ENCODE results near the gene GALNT10. TPM values are rescaled to one million over a fixed set of nuclear protein-coding genes. Genes with fewer than 3 reads are reported as not detected.
A peak's percentile ranks its signal among the peaks of the same experiment; 100 is the strongest.

Gene GALNT10
- total and polyA plus RNA-seq, 9 of the 15 experiments (the other 6 are each of a cell fraction or from before 2014, with no cell fraction given), result 4.6 to 37.1 (median 13.3) TPM

- Histone ChIP-seq H2AFZ (ENCODE audit: low read depth, low read length) (no peak overlapping the region), H3K27me3 (ENCODE audit: control insufficient read depth in 2 of 2, insufficient read depth in 2 of 2, low read length in 2 of 2) (no peaks in the 10 kb centered on the region), H3K36me3 (ENCODE audit: control insufficient read depth, insufficient read depth, low read length) (peaks cover 24% of the 10 kb centered on the region; the same call in 2 of the 3 replicates), H3K4me1 (replicated peaks in 1 of 2; ENCODE audit: control insufficient read depth in 2 of 2, insufficient read depth in 2 of 2, low read length in 2 of 2) (peaks cover 39 to 57% of the 10 kb centered on the region in 2 experiments), H3K9ac (ENCODE audit: insufficient read depth in 1 of 2, low read depth in 2 of 2, low read length in 2 of 2) (no peak overlapping the region), H3K9me1 (ENCODE audit: control insufficient read depth, insufficient read depth, low read length) (no peaks in the 10 kb centered on the region), H3K79me2 (ENCODE audit: control insufficient read depth, insufficient read depth, low read length) (peaks cover 57% of the 10 kb centered on the region), H3K9me3 (replicated peaks; ENCODE audit: control insufficient read depth, insufficient read depth, low read depth, low read length) (no peaks in the 10 kb centered on the region), H4K20me1 (replicated peaks; ENCODE audit: control insufficient read depth, insufficient read depth, low read length) (no peaks in the 10 kb centered on the region), H3K27ac (ENCODE audit: extremely low read depth, low read depth, low read length) (no peak overlapping the region), H3K4me3 (no peak overlapping the region), H3K4me2 (ENCODE audit: insufficient read depth, low read length) (no peak overlapping the region)
- in situ Hi-C loops (cut with MboI), result no loop called here
- FAIRE-seq (no peak), DNase-seq (ENCODE audit: extremely low read depth in 1 of 4, low spot score in 3 of 4) (no peak), ATAC-seq (no peak)
- CTCF ChIA-PET (ENCODE audit: low intra/inter-chr PET ratio), result no interaction called here
- no TSS peak for BruUV-seq (replicated peaks)
- intact Hi-C loops (cut with micrococcal nuclease), result loop anchor here (5.0 kb wide), 1 partner anchor 253 kb away; the partner anchor contains the start of gene SAP30L
- 77% methylated on average over 8 of the region's 8 CpGs for WGBS (ENCODE audit: insufficient coverage, low coverage, missing lambda C conversion rate)
- POLR2A ChIA-PET, result interaction anchor here (0.7 to 0.9 kb wide), 2 partner anchors 19 to 210 kb away, joined by 4 read pairs; no protein-coding TSS in a partner anchor
- TF ChIP-seq SRSF7 (optimal IDR thresholded peaks at IDR 0.05; ENCODE audit: low read depth, low read length) (no peak), RBM39 (optimal IDR thresholded peaks at IDR 0.05; ENCODE audit: low read depth, low read length) (no peak), BCOR (IDR thresholded peaks at IDR 0.05) (peak; percentile 19; the same call in 1 of the 2 replicates), RBM25 (IDR thresholded peaks at IDR 0.05; ENCODE audit: low read depth, low read length, severe bottlenecking) (peak; percentile 59), HDGF (IDR thresholded peaks at IDR 0.05) (no peak), FOXP4 (CRISPR knock-in tag; IDR thresholded peaks at IDR 0.05; ENCODE audit: borderline replicate concordance) (no peak), ZBTB17 (CRISPR knock-in tag; IDR thresholded peaks at IDR 0.05) (0 out of 2 replicates have a peak, but pooled peaks have one; percentile 35), KDM1A (IDR thresholded peaks at IDR 0.05) (0 out of 4 replicates have a peak, but pooled peaks of 1 of the 2 experiments have one; percentile 26), ADNP (tag; IDR thresholded peaks at IDR 0.05) (no peak), FOXO4 (CRISPR knock-in tag; IDR thresholded peaks at IDR 0.05) (no peak), ARID2 (IDR thresholded peaks at IDR 0.05) (no peak), ZNF23 (CRISPR knock-in tag; IDR thresholded peaks at IDR 0.05) (peak; percentile 79), HMGN3 (IDR thresholded peaks at IDR 0.05; ENCODE audit: borderline replicate concordance, extremely low read depth, insufficient read length, low read depth, low read length) (no peak), ZNF507 (tag; conservative IDR thresholded peaks at IDR 0.05) (no peak), ZFP36 (IDR thresholded peaks at IDR 0.05; ENCODE audit: low read depth, low read length, partially characterized antibody) (peak; percentile 39), JUN (IDR thresholded peaks at IDR 0.05; ENCODE audit: borderline replicate concordance, low read depth, low read length) (no peak), JUN (CRISPR knock-in tag; IDR thresholded peaks at IDR 0.05; ENCODE audit: borderline replicate concordance) (no peak), MECOM (CRISPR knock-in tag; IDR thresholded peaks at IDR 0.05) (no peak)
These were observed 4.1 kb downstream of the GALNT10 start for GRCh38 chr5:154194345-154195329.

Measured in K562 (cell line).